AG10803 (cell line): Measurements from ENCODE around the gene SERPINA12.

Experiments used
- DNase-seq: peaks from one replicate; pipeline ENCODE4 v3.0.0; 2010; ENCODE audit warnings: low read depth
- H3K4me3 ChIP-seq: 2 replicates; pipeline ENCODE4 v1.5.1; 2011; ENCODE audit warnings: mild to moderate bottlenecking, low read length, control low read depth
- TF ChIP-seq, protein P1 (sequence below): conservative IDR thresholded peaks from 2 replicates; pipeline ENCODE4 v1.5.1; 2011; ENCODE audit warnings: mild to moderate bottlenecking, low read length, control low read depth, inconsistent platforms

Gene SERPINA12

DNA sequence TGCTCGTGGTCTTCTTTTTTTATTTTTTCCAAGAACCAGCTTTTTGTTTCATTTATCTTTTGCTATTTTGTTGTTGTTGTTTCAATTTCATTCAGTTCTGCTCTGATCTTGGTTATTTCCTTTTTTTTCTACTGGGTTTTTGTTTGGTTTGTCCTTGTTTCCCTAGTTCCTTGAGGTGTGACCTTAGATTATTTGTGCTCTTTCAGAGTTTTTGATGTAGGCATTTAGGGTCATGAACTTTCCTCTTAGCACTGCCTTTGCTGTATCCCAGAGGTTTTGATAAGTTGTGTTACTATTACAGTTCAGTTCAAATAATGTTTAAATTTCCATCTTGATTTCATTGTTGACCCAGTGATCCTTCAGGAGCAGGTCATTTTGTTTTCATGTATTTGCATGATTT lies 53.3 kb downstream of the SERPINA12 start:
- TF ChIP-seq, protein P1, sequence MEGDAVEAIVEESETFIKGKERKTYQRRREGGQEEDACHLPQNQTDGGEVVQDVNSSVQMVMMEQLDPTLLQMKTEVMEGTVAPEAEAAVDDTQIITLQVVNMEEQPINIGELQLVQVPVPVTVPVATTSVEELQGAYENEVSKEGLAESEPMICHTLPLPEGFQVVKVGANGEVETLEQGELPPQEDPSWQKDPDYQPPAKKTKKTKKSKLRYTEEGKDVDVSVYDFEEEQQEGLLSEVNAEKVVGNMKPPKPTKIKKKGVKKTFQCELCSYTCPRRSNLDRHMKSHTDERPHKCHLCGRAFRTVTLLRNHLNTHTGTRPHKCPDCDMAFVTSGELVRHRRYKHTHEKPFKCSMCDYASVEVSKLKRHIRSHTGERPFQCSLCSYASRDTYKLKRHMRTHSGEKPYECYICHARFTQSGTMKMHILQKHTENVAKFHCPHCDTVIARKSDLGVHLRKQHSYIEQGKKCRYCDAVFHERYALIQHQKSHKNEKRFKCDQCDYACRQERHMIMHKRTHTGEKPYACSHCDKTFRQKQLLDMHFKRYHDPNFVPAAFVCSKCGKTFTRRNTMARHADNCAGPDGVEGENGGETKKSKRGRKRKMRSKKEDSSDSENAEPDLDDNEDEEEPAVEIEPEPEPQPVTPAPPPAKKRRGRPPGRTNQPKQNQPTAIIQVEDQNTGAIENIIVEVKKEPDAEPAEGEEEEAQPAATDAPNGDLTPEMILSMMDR, result no peak
- H3K4me3 ChIP-seq, result no peak overlapping the region
- DNase-seq, result no peak

DNA sequence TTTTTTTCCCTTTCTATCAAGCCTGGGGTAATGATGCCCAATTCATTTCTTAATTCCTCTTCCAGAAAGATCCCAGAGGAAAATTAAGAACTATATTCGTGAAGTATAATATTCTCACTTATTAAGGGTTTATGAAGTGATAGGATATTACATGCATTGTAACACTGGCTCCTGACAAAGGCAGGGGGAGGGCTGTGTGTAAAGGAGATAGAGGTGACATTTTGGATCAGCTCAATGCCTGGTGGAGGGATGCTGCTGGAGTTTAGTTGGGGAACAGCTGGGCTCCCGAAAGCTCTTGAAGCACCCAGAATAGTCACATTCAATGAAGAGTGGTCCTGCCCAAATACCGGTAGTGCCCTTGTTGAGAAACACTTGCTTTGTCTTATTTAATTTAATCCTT lies 57.4 kb downstream of the SERPINA12 start:
- DNase-seq, result no peak
- H3K4me3 ChIP-seq, result no peak overlapping the region
- TF ChIP-seq, protein P1, result no peak

DNA sequence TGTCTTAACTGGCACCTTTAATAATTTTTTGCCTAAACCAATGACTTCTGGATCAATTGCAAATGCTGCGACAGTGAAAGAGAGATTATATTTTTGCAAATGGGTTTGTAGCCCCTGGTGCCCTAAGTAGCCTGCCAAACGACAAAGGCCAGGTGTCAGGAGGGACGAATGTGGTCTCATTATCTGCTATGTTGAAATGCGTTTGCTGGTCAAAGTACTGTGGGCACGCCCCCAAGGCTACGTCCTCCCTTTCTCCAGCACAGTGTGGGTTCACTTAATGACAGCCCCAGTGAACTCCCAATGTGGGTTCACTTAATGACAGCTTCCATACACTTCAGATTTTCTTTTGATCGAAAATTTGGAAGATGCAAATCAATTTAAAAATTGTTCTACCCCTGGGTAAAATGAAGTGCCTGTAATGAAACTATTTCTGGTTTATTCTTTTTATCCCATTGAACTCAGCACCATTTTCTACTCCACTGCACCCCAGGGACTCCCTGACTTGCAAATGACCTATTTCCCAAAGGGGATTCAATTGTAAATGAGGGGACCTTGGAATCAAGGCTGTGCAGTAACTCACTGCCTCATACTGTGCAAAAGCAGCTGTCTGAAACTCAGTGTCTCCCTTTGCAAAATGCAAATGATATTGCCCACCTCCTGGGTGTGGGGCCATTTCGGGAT lies 58.0 kb downstream of the SERPINA12 start:
- H3K4me3 ChIP-seq, result no peak overlapping the region
- DNase-seq, result no peak
- TF ChIP-seq, protein P1, result no peak

DNA sequence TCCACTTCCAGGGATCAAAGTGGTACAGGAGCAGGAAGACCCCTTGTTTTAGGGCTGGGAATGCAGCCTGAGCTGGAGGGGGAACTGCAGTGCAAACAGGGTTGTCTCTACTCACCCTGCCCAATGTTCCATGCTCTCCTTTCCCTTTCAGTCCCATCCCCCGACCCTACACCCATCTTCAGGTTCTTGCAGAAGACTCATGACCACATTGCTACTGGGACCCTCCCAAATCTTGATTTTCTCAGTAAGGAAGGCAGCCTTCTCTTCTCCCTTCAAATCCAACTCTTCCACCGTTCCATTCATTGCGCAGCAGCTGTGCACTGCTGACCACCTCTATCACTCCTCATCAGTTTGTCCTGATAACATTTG lies 58.6 kb downstream of the SERPINA12 start:
- no peak for DNase-seq
- TF ChIP-seq, protein P1, result no peak
- H3K4me3 ChIP-seq, result no peak overlapping the region

DNA sequence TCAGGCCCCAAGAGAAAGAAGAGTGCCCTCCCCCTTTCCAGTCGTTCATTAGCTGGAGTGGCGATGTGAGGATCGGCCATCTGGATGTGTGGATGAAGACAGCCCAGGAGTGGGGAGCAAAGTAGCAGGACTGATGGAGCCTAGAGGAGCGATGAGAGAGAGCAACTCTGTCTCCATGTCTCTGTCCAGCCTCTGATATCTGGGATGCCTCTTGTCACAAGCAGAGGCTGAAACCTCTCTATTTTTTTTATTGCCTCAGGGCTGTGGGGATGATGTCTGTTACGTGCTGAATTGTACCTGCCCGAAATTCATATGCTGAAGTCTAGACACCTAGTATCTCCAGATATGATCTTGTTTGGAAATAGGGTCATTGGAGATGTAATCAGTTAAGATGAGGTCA lies 59.3 kb downstream of the SERPINA12 start:
- TF ChIP-seq, protein P1, result no peak
- no peak overlapping the region for H3K4me3 ChIP-seq
- DNase-seq, result no peak

DNA sequence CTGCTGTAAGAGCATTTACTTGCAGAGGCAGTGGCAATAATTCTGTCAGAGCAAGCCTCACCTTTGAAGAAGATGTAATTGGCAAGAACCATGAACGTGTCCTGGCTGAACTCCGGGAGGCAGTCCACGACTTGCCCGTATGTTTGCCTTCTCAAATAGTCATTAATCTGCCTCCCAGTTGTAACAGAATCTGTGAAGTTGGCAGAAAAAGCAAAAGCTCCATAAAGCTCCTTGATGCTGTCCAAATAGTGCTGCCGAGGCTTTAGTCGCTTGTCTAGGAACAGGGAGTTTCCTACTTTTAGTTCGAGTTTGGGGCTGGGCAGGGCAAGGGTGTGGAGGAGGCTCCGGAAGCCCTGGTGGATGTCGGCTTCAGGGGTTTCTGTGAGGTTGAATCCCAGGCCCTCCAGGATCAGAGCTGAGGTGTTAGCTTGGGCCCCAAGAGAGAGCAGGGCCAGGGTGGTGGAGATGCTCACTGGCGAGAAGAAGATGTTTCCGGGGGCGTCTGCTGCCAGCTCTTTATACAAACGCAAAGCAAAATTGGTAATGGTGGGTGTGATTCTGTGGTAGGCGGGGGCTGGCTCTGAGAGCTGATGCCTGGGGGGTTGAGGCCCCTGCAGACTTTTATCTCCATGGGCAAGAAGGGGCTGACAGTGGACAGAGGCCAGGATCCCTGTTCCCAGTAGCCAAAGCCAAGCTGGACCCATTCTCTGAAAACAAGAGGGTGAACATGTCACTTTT lies 61.0 kb downstream of the SERPINA12 start:
- TF ChIP-seq, protein P1, result no peak
- H3K4me3 ChIP-seq, result no peak overlapping the region

DNA sequence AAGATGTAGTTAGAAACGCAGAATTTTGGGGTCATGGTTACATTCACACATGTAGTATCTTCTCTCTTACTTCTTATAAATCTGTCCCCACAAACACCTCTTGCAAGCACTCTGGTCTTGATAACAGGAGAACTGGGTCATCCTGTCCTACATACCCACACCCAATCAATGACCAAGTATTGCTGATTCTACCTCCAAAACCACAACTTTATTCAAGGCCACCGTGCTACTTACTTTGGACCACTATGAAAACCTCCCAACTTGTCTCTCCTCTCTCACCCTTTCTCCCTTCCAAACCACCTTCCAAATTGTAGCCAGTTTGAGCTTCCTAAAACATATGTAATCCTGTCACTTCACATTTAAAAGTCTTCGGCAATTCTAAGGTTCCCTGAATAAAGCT lies 62.1 kb downstream of the SERPINA12 start:
- no peak overlapping the region for H3K4me3 ChIP-seq
- TF ChIP-seq, protein P1, result no peak
- DNase-seq, result no peak

More for the DNA sequence above, 61.0 kb downstream of the SERPINA12 start:
- no peak for DNase-seq
